DOHH2 (cell line): Measurements from ENCODE around the gene COPS7A.

ENCODE experiments used
- H3F3A ChIP-seq: fragments of 200-600 bp; sonication (generic), shearing (Covaris generic); 2 replicates; pipeline ENCODE4 v1.6.0; 2016; ENCODE audit warnings: antibody characterized with exemption, mild to moderate bottlenecking; ENCODE audit not compliant: control insufficient read depth, insufficient read depth
- H3K27ac ChIP-seq: fragments of 200-600 bp; sonication (generic); 2 replicates; pipeline ENCODE4 v1.5.1; 2014; ENCODE audit warnings: low read depth, mild to moderate bottlenecking, low read length, moderate library complexity
- H3K27me3 ChIP-seq: fragments of 200-600 bp; sonication (generic); 2 replicates; pipeline ENCODE4 v1.6.1; 2014; ENCODE audit warnings: mild to moderate bottlenecking, low read length, mixed read lengths; ENCODE audit not compliant: control insufficient read depth
- H3K36me3 ChIP-seq: fragments of 200-600 bp; sonication (generic); 2 replicates; pipeline ENCODE4 v1.6.1; 2014; ENCODE audit warnings: mild to moderate bottlenecking, low read length, moderate library complexity, mixed read lengths; ENCODE audit not compliant: control insufficient read depth
- H3K4me1 ChIP-seq: fragments of 200-600 bp; sonication (generic); 2 replicates; pipeline ENCODE4 v1.6.1; 2014; ENCODE audit warnings: mild to moderate bottlenecking, low read length, mixed read lengths; ENCODE audit not compliant: control insufficient read depth
- H3K4me2 ChIP-seq: fragments of 200-600 bp; sonication (generic); 2 replicates; pipeline ENCODE4 v1.6.0; 2014; ENCODE audit warnings: mild to moderate bottlenecking, low read length, moderate library complexity
- H3K4me3 ChIP-seq: fragments of 200-600 bp; sonication (generic); 2 replicates; pipeline ENCODE4 v1.5.1; 2014; ENCODE audit warnings: mild to moderate bottlenecking, low read length, mixed read lengths
- H3K79me2 ChIP-seq: fragments of 200-600 bp; sonication (generic); 2 replicates; pipeline ENCODE4 v1.6.1; 2014; ENCODE audit warnings: mild to moderate bottlenecking, low read length, mixed read lengths; ENCODE audit not compliant: control insufficient read depth
- H3K9me2 ChIP-seq: fragments of 200-600 bp; sonication (generic); replicated peaks from 2 replicates; pipeline ENCODE4 v1.6.1; 2014; ENCODE audit warnings: mild to moderate bottlenecking, low read length, mixed read lengths; ENCODE audit not compliant: control insufficient read depth
- H3K9me3 ChIP-seq: fragments of 200-600 bp; sonication (generic); 2 replicates; pipeline ENCODE4 v1.6.1; 2014; ENCODE audit warnings: antibody characterized with exemption, low read length, mixed read lengths; ENCODE audit not compliant: control insufficient read depth, insufficient read depth
- H4K20me1 ChIP-seq: fragments of 200-600 bp; sonication (generic); 2 replicates; pipeline ENCODE4 v1.6.0; 2014; ENCODE audit warnings: low read depth, mild to moderate bottlenecking, antibody characterized with exemption, low read length, moderate library complexity; ENCODE audit not compliant: control insufficient read depth, insufficient read depth
- EZH2phosphoT487 ChIP-seq: fragments of 200-600 bp; sonication (generic); IDR thresholded peaks from 2 replicates; pipeline ENCODE4 v1.6.1; 2017; ENCODE audit warnings: borderline replicate concordance, mild to moderate bottlenecking, antibody characterized with exemption, low read length, moderate library complexity, mixed read lengths
- TF ChIP-seq, protein P1 (sequence below): fragments of 200-600 bp; sonication (generic); IDR thresholded peaks from one replicate; pipeline ENCODE4 v1.5.1; 2014; ENCODE audit warnings: antibody characterized with exemption, mild to moderate bottlenecking, low read depth, low read length; ENCODE audit not compliant: poor library complexity, severe bottlenecking

The COPS7A gene

DNA sequence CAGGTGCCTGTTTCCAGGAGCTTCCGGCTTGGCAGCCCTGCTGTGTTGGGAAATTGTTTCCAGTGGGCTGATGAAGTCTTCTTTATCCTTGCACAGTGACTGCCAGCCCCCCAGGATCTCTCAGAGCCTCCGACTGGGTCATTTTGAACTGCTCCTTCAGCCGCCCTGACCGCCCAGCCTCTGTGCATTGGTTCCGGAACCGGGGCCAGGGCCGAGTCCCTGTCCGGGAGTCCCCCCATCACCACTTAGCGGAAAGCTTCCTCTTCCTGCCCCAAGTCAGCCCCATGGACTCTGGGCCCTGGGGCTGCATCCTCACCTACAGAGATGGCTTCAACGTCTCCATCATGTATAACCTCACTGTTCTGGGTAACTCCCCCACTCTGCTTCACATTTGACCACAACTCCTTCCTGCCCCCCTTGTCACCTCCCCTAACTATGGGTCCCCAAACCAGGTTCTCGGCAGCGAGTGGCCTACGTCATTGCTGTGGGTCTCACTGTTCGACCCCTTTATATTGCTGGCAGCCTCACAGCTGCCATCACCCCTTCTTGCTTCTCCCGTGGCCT is 50.7 kb downstream of the COPS7A start:
- TF ChIP-seq EZH2phosphoT487, result no peak
- TF ChIP-seq, protein P1, sequence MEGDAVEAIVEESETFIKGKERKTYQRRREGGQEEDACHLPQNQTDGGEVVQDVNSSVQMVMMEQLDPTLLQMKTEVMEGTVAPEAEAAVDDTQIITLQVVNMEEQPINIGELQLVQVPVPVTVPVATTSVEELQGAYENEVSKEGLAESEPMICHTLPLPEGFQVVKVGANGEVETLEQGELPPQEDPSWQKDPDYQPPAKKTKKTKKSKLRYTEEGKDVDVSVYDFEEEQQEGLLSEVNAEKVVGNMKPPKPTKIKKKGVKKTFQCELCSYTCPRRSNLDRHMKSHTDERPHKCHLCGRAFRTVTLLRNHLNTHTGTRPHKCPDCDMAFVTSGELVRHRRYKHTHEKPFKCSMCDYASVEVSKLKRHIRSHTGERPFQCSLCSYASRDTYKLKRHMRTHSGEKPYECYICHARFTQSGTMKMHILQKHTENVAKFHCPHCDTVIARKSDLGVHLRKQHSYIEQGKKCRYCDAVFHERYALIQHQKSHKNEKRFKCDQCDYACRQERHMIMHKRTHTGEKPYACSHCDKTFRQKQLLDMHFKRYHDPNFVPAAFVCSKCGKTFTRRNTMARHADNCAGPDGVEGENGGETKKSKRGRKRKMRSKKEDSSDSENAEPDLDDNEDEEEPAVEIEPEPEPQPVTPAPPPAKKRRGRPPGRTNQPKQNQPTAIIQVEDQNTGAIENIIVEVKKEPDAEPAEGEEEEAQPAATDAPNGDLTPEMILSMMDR, result no peak
- peaks cover 50% of the 10 kb centered on the region for H3K27me3 ChIP-seq
- H3K4me2 ChIP-seq, result no peak overlapping the region
- 0 out of 2 replicates have a peak, but pooled peaks cover 3% of the 10 kb centered on the region for H3F3A ChIP-seq
- H3K79me2 ChIP-seq, result no peaks in the 10 kb centered on the region
- no peaks in the 10 kb centered on the region for H3K9me3 ChIP-seq
- no peaks in the 10 kb centered on the region for H4K20me1 ChIP-seq
- H3K36me3 ChIP-seq, result no peaks in the 10 kb centered on the region
- peaks cover 16% of the 10 kb centered on the region for H3K4me1 ChIP-seq
- H3K4me3 ChIP-seq, result no peak overlapping the region
- no peaks in the 10 kb centered on the region for H3K9me2 ChIP-seq
- no peak overlapping the region for H3K27ac ChIP-seq

DNA sequence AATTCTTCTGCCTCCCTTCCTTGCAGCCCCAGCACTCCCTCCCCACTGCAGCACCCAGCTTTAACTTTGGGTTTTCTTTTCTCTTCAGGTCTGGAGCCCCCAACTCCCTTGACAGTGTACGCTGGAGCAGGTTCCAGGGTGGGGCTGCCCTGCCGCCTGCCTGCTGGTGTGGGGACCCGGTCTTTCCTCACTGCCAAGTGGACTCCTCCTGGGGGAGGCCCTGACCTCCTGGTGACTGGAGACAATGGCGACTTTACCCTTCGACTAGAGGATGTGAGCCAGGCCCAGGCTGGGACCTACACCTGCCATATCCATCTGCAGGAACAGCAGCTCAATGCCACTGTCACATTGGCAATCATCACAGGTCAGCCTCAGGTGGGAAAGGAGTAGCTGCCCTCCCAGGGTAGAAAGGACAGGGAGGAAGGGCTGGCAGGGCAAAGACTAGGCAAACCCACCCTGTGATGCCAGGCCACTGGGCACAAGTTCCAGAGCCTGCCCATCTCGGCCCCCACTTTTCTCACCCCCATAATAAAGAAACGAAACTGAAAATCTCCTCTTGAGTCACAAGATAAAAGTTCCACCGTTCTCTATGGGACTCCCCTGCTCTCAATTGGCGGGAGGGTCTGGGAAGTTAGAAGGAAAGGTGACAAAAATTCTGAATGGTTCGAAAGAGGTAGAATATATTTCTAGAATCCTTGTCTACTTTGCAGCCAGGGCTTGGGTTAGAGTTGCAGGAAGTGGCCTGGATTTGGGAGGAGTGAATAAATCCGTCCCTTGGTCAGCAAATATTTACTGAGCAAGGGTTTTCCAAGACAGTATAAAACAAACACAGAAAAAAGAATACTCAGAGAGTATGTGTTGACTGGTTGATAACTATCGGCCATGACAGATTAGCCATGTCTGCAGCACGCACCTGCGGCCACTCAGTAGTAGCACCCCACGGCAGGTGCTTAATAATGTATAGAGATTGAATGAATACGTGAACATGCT is 51.6 kb downstream of the COPS7A start:
- Histone ChIP-seq H3K4me1 (peaks cover 16% of the 10 kb centered on the region), H3K27me3 (peaks cover 50% of the 10 kb centered on the region), H3K9me3 (no peaks in the 10 kb centered on the region), H3K4me2 (no peak overlapping the region), H3K79me2 (no peaks in the 10 kb centered on the region), H4K20me1 (no peaks in the 10 kb centered on the region), H3F3A (0 out of 2 replicates have a peak, but pooled peaks cover 3% of the 10 kb centered on the region), H3K27ac (no peak overlapping the region), H3K36me3 (no peaks in the 10 kb centered on the region), H3K9me2 (no peaks in the 10 kb centered on the region), H3K4me3 (no peak overlapping the region)
- no peak for TF ChIP-seq EZH2phosphoT487
- TF ChIP-seq, protein P1, result no peak

DNA sequence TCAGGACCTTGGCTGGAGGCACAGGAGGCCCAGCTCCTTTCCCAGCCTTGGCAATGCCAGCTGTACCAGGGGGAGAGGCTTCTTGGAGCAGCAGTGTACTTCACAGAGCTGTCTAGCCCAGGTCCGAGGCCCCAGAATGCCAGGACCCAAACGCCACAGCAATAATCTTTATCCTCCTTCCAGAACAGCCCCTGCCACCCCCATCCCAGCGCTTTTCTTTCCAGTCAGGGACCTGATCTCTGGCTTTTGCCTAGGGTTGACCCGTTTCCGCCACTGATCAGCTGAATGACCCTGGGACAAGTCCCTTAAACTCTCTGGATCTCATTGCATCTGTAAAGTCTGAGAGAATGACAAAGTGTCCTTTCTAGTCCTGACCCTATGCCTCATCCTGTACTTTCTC is 53.5 kb downstream of the COPS7A start:
- no peaks in the 10 kb centered on the region for H3K9me2 ChIP-seq
- no peaks in the 10 kb centered on the region for H3K9me3 ChIP-seq
- H3K79me2 ChIP-seq, result no peaks in the 10 kb centered on the region
- no peak overlapping the region for H3K27ac ChIP-seq
- no peaks in the 10 kb centered on the region for H4K20me1 ChIP-seq
- TF ChIP-seq, protein P1, result no peak
- TF ChIP-seq EZH2phosphoT487, result no peak
- H3F3A ChIP-seq, result 0 out of 2 replicates have a peak, but pooled peaks cover 3% of the 10 kb centered on the region
- H3K4me1 ChIP-seq, result peaks cover 16% of the 10 kb centered on the region
- H3K27me3 ChIP-seq, result peaks cover 50% of the 10 kb centered on the region
- H3K4me2 ChIP-seq, result no peak overlapping the region
- H3K4me3 ChIP-seq, result no peak overlapping the region
- no peaks in the 10 kb centered on the region for H3K36me3 ChIP-seq
